Left cardiac atrium (tissue), 4 donors: ENCODE data around the gene DNLZ. TPM values are rescaled to one million over a fixed set of nuclear protein-coding genes. Genes with fewer than 3 reads are reported as not detected.
"Not testable (repeated sequence)": the region's sequence is repeated elsewhere in the genome, so short reads cannot be mapped to it uniquely, and the experiment has no call there.

Source experiments
- ATAC-seq, 2 donors: fragments of 200-7000 bp; cut with Tn5 transposase; one replicate each; pipeline ENCODE4 v1.9.1; 2020; ENCODE audit warnings: mild to moderate bottlenecking in 2 of 2, moderate library complexity in 2 of 2
- DNase-seq: peaks from one replicate; pipeline ENCODE4 v3.0.0-alpha.2; 2020
- intact Hi-C, 2 donors: fragments of 100-400 bp; cut with DNase I; formaldehyde crosslinking; loops; one replicate each; pipeline versions ENCODE4 v1.14.1 to v1.15.1; 2022 to 2023
- long read RNA-seq: library from polyadenylated mRNA; unstranded; transcript quantifications from one replicate; pipeline ENCODE4 v2.0.0, GENCODE V29; 2021
- total RNA-seq, 2 donors: library from RNA; stranded (reverse); fragmentation: NEBNext Ultra II Directional; extraction: Animal tissue kit (Norgen Biotek cat#: 25700); gene quantifications; one replicate each; pipeline ENCODE4 v1.2.1, GENCODE V29; 2021
- donor health status: DM: no; HTN: yes; CAD: no.
- donor health status: DM: no; HTN: yes; CAD: no; lungs with severe emphysema.
- donor health status: DM: yes; HTN: yes; CAD: no.
- donor health status: Dilated cardiomyopathy.

The DNLZ gene
- total RNA-seq: 10 to 100 TPM; 23.2 to 30.6 TPM
- long read RNA-seq: 0 reads

- intact Hi-C loops: no loop called here
- peak; percentile 97 for DNase-seq
- peak; percentile 89 to 94 for ATAC-seq
Measured at GRCh38 chr9:136363106-136363948, at the start of gene DNLZ. Gene DNLZ (minus strand): TSS chr9:136363744. CDS start chr9:136363714, 30 bp downstream.

- intact Hi-C loops: no loop called here
- ATAC-seq (no peak), DNase-seq (no peak)
Measured at GRCh38 chr9:136412962-136413361, 49.4 kb upstream of the DNLZ start.

- DNase-seq (no peak), ATAC-seq (no peak)
- intact Hi-C loops: no loop called here
Measured at GRCh38 chr9:136411378-136411777, 47.8 kb upstream of the DNLZ start.

DNA sequence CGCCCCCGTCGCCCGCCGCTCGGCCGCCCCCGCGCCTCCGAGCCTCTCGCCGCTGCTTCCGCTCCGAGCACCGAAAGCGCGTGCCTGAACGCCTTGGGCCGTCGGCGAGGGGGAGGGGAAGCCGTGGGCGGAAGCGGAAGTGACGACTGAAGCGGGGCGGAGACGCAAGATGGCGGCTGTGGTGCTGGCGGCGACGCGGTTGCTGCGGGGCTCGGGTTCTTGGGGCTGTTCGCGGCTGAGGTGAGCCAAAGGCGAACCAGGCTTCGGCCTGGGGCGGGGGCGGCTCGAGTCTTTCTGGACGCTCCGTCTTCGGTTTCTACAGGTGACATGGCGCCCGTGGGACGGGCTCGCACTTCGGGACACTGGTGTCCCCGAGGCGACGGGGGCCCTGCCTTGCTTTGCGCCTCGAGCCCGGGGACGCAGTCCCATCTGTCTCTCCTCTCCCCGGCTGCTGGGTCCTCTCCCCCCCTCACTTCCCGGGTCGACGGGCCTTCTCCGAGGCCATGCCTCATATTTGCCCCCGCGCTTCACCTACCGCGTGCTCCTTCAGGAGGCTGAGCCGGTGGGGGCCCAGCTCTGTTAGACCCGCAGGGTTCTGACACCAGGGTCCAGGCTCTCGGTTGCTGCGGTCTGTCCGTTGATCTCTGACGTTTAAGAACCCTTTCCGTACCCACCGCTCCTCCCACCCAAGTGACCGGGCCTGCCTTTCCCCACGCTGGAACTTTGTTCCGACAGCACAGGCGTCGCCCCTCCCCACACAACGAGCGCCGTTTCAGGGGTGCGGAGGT, 47.1 kb upstream of the DNLZ start, which contains the start of the genes ENTR1 and PMPCA:
Gene ENTR1, minus strand, starts transcription at position 115 of the 788 bp plus-strand sequence. CDS start 217 bp downstream, outside the sequence.
Gene PMPCA, plus strand, starts transcription at position 159 of the 788 bp plus-strand sequence. Its CDS starts 11 bp downstream, at position 170.
- DNase-seq: peak; percentile 95
- intact Hi-C loops: no loop called here
- ATAC-seq: peak; percentile 93 to 95

- DNase-seq (peak; percentile 52), ATAC-seq (peak; percentile 35 to 46)
- intact Hi-C loops: loop anchor here in 1 of 2 donors (10.0 kb wide), 1 partner anchor 65 kb away; no protein-coding TSS in a partner anchor
Measured at GRCh38 chr9:136409557-136410455, 46.3 kb upstream of the DNLZ start.

GRCh38 chr9:136407911-136408310, 44.4 kb upstream of the DNLZ start:
- ATAC-seq: no peak
- DNase-seq: no peak
- intact Hi-C loops: loop anchor here in 1 of 2 donors (10.0 kb wide), 1 partner anchor 63 kb away; no protein-coding TSS in a partner anchor

DNA sequence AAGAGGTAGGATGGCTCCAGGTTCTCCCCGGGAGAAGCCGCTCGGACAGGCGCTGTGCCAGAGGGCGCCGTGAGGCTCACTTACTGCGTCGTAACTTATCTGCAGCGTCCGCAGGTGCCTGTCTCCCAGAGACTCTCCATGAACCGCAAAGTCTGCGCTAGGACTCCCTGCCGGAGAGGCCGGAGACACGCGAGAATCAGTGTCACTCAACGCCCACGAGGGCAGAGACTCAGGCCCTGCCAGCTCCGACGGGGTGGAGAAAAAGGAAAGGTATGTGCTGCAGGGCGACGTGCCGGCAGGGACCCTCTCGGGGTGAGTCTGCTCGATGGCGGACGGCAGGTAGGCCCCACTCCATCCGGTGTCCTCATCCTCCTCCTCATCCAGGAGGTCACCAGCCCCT, 43.5 kb upstream of the DNLZ start:
- DNase-seq, ATAC-seq: not testable (repeated sequence)
- intact Hi-C loops: loop anchor here in 1 of 2 donors (10.0 kb wide), 1 partner anchor 62 kb away; no protein-coding TSS in a partner anchor

- DNase-seq, ATAC-seq: not testable (repeated sequence)
- intact Hi-C loops: loop anchor here in 1 of 2 donors (10.0 kb wide), 1 partner anchor 61 kb away; no protein-coding TSS in a partner anchor
Measured at GRCh38 chr9:136405904-136406303, 42.4 kb upstream of the DNLZ start.

DNA sequence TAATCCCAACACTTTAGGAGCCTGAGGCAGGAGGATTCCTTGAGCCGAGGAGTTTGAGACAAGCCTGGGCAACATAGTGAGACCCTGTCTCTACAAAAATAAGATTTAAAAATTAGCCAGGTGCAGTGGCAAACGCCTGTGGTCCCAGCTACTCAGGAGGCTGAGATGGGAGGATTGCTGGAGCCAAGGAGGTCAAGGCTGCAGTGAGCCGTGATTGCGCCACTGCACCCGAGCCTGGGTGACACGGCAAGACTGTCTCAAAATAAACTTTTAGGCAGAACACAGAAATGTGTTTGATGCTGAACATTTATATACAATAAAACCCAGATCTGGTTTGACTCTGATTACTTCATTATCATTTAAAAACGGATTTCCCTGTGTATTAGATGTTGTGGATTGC, 41.9 kb upstream of the DNLZ start:
- no peak for ATAC-seq
- intact Hi-C loops: loop anchor here in 1 of 2 donors (10.0 kb wide), 1 partner anchor 61 kb away; no protein-coding TSS in a partner anchor

DNA sequence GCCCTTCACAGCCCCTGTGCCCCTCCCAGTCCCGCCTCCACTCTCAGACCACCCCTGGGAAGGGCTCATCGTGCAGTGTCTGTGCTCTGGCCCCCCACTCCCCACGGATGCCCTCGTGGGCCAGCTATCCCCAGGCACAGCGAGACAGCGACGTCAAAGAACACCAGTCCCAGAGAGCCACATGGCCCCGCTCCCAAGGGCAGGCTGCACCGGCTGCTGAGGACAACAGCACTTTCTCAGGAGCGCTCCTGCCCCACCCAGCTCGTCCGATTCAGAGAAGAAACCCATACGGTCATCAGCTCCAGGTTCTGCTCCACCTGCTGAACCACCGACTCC, 41.2 kb upstream of the DNLZ start:
- DNase-seq: no peak

More for the DNA sequence above, 41.9 kb upstream of the DNLZ start:
- no peak for DNase-seq

GRCh38 chr9:136403915-136404800, 40.6 kb upstream of the DNLZ start:
- DNase-seq (no peak), ATAC-seq (no peak)
- intact Hi-C loops: loop anchor here in 1 of 2 donors (5.0 to 10.0 kb wide), 2 partner anchors 59 to 92 kb away; no protein-coding TSS in a partner anchor

More for the DNA sequence above, 41.2 kb upstream of the DNLZ start:
- intact Hi-C loops: loop anchor here in 1 of 2 donors (5.0 to 10.0 kb wide), 2 partner anchors 60 to 92 kb away; no protein-coding TSS in a partner anchor
- ATAC-seq: no peak

GRCh38 chr9:136403538-136403914, 40.0 kb upstream of the DNLZ start:
- DNase-seq (no peak), ATAC-seq (no peak)
- intact Hi-C loops: loop anchor here in 1 of 2 donors (5.0 to 10.0 kb wide), 2 partner anchors 59 to 91 kb away; no protein-coding TSS in a partner anchor

DNA sequence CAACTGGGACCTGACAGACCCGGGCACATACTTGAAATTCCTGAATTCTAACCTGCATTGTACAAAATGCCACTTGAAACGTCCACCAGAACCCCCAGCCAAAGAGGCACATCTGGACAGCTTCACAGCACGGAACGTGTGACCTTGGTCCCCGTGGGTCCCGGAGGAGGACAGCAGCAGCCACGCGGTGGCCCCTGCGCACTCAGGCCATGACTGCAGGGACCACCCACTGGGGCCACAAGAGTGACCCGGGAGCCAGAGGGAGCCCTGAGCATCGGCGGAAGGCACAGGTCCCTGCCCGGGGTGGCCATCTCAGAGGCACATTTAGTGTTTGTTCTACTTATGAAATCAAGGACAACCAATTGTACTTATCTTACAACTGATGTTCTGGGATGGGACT, 38.5 kb upstream of the DNLZ start:
- DNase-seq (no peak), ATAC-seq (no peak)
- intact Hi-C loops: loop anchor here in 1 of 2 donors (5.0 to 10.0 kb wide), 2 partner anchors 57 to 90 kb away; no protein-coding TSS in a partner anchor

GRCh38 chr9:136401173-136401922, 37.8 kb upstream of the DNLZ start:
- DNase-seq (no peak), ATAC-seq (no peak)
- intact Hi-C loops: loop anchor here in 1 of 2 donors (5.0 to 10.0 kb wide), 2 partner anchors 57 to 89 kb away; no protein-coding TSS in a partner anchor

- ATAC-seq (peak; percentile 92 to 95), DNase-seq (peak; percentile 89)
- intact Hi-C loops: loop anchor here in 1 of 2 donors (5.0 to 10.0 kb wide), 2 partner anchors 55 to 88 kb away; no protein-coding TSS in a partner anchor
Measured at GRCh38 chr9:136400038-136400834, 36.7 kb upstream of the DNLZ start, which contains the start of gene SNAPC4. Gene SNAPC4 (minus strand): TSS chr9:136400170. CDS start chr9:136398428, 1,742 bp downstream.
